Suprapubic skin (tissue), 4 donors: ENCODE measurements around the gene ARX. TPM values are rescaled to one million over a fixed set of nuclear protein-coding genes. Genes with fewer than 3 reads are reported as not detected.

ENCODE experiments used
- DNase-seq, 2 donors: peaks; one replicate each; pipeline ENCODE4 v3.0.0-alpha.2; 2019; ENCODE audit warnings: low spot score in 2 of 2
- H3K27ac ChIP-seq: fragments of 200-600 bp; sonication (generic); one replicate; pipeline ENCODE4 v1.5.1; 2019
- H3K27me3 ChIP-seq: fragments of 200-600 bp; sonication (generic); one replicate; pipeline ENCODE4 v1.5.1; 2019
- H3K36me3 ChIP-seq: fragments of 200-600 bp; sonication (generic); one replicate; pipeline ENCODE4 v1.5.1; 2019
- H3K4me1 ChIP-seq: fragments of 200-600 bp; sonication (generic); one replicate; pipeline ENCODE4 v1.5.1; 2019
- H3K4me3 ChIP-seq: fragments of 200-600 bp; sonication (generic); one replicate; pipeline ENCODE4 v1.5.1; 2019; ENCODE audit warnings: mild to moderate bottlenecking
- H3K9me3 ChIP-seq: fragments of 200-600 bp; sonication (generic); one replicate; pipeline ENCODE4 v1.5.1; 2019
- EP300 ChIP-seq: sonication (generic); formaldehyde crosslinking; IDR thresholded peaks from one replicate; pipeline ENCODE4 v1.6.1; 2017; ENCODE audit warnings: antibody characterized with exemption
- POLR2A ChIP-seq, 2 donors: fragments of 450-650 bp; IDR thresholded peaks; one replicate each; pipeline ENCODE4 v1.6.1; 2017; ENCODE audit warnings: antibody characterized with exemption in 2 of 2, mild to moderate bottlenecking in 2 of 2, moderate library complexity in 2 of 2
- POLR2AphosphoS5 ChIP-seq, 3 donors: sonication (generic); formaldehyde crosslinking; IDR thresholded peaks; one replicate each; pipeline ENCODE4 v1.6.1; 2017; ENCODE audit warnings: antibody characterized with exemption in 3 of 3
- WGBS: methylation state at CpG from one replicate; pipeline ENCODE4 v1.1.5; 2018; 5-methylcytosine and 5-hydroxymethylcytosine counted together
- total RNA-seq, 4 donors: library from RNA; depleted of rRNA; stranded (reverse); fragments of >200 nt; gene quantifications; one replicate each; pipeline ENCODE4 v1.1.0, GENCODE V29; 2016
- TF ChIP-seq, protein P1 (sequence below), 2 donors: fragments of 200-600 bp in 1 of 2; fragments of 450-650 bp in 1 of 2; sonication (generic) in 1 of 2; IDR thresholded peaks; one replicate each; pipeline ENCODE4 v1.5.1; 2016 to 2019; ENCODE audit warnings: antibody characterized with exemption in 2 of 2, mild to moderate bottlenecking in 1 of 2, moderate library complexity in 1 of 2

ARX gene
- total RNA-seq, 4 donors from 2014 or later: 0.15 TPM; not detected in 3

DNA sequence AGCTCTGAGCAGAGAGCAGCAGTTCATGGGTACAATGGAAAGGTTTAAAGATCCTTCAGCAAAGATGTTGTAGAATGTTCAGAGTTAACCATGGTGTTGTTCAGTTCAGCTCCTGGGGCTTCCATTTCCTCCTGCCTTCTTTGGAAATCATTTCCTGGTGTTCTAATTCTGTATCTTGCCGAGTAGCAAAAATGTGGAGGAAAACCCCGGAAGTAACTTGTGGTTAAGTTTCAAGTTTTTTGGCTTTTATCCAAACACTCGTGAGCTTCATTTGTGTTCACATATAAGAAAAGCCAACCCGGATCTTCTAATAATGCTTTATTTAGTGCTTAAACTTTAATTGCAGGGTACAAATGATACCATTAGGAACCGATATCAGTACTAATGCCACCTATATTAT, 33.6 kb upstream of the ARX start:
- H3K4me3 ChIP-seq: no peak overlapping the region
- H3K27ac ChIP-seq: no peak overlapping the region
- no peak for DNase-seq
- TF ChIP-seq EP300 (no peak), POLR2AphosphoS5 (IDR thresholded peaks at IDR 0.05) (no peak), POLR2A (IDR thresholded peaks at IDR 0.05) (no peak)
- TF ChIP-seq, protein P1, sequence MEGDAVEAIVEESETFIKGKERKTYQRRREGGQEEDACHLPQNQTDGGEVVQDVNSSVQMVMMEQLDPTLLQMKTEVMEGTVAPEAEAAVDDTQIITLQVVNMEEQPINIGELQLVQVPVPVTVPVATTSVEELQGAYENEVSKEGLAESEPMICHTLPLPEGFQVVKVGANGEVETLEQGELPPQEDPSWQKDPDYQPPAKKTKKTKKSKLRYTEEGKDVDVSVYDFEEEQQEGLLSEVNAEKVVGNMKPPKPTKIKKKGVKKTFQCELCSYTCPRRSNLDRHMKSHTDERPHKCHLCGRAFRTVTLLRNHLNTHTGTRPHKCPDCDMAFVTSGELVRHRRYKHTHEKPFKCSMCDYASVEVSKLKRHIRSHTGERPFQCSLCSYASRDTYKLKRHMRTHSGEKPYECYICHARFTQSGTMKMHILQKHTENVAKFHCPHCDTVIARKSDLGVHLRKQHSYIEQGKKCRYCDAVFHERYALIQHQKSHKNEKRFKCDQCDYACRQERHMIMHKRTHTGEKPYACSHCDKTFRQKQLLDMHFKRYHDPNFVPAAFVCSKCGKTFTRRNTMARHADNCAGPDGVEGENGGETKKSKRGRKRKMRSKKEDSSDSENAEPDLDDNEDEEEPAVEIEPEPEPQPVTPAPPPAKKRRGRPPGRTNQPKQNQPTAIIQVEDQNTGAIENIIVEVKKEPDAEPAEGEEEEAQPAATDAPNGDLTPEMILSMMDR (IDR thresholded peaks at IDR 0.05): no peak
- no peaks in the 10 kb centered on the region for H3K36me3 ChIP-seq
- H3K27me3 ChIP-seq: no peaks in the 10 kb centered on the region
- H3K4me1 ChIP-seq: no peaks in the 10 kb centered on the region
- no peaks in the 10 kb centered on the region for H3K9me3 ChIP-seq
- 37% methylated on average over 5 of the region's 5 CpGs for WGBS

DNA sequence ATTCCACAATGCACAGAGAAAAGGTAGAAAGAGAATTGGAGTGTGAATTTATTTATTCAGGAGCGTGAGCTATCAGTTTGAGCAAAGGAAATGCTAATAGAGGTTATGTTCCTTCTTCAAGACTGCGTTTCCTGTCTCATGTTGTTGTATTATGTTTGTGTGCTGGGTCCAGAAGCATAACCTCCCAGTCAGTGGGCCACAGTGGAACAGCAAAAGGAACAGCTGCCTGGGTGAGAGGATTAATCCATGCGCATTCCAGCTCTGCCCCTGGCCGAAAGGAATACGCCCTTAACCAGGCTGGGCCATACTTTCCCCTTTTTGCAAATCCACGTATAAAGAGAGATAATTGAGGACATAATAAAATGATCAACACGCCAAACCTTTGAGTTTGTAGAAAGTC, 32.4 kb upstream of the ARX start:
- no peak overlapping the region for H3K27ac ChIP-seq
- no peak overlapping the region for H3K4me3 ChIP-seq
- H3K9me3 ChIP-seq: no peaks in the 10 kb centered on the region
- H3K4me1 ChIP-seq: no peaks in the 10 kb centered on the region
- no peaks in the 10 kb centered on the region for H3K36me3 ChIP-seq
- H3K27me3 ChIP-seq: no peaks in the 10 kb centered on the region
- 74% methylated on average over 7 of the region's 7 CpGs for WGBS
- no peak for DNase-seq
- TF ChIP-seq POLR2AphosphoS5 (IDR thresholded peaks at IDR 0.05): no peak
- TF ChIP-seq EP300: no peak
- no peak for TF ChIP-seq POLR2A (IDR thresholded peaks at IDR 0.05)
- TF ChIP-seq, protein P1 (IDR thresholded peaks at IDR 0.05): no peak

DNA sequence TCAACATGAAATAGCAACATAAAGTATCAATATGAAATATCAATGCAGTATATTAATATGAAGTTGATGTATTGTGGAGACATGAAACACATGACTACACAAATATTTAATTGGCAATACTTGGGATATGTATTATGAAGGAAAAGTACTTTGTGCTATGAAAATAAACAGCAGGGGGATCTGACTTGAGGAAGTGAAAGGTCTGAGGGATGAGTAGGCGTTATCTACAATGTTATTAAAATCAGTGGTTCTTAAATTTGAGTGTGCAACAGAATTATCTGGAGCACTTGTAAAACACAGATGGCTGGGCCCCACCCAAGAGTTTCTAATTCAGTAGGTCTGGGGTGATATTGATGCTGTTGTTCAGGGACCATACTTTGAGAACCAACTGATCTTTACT, 27.4 kb upstream of the ARX start:
- H3K36me3 ChIP-seq: no peaks in the 10 kb centered on the region
- H3K27ac ChIP-seq: no peak overlapping the region
- no peaks in the 10 kb centered on the region for H3K27me3 ChIP-seq
- WGBS: 72% methylated on average over 1 of the region's 1 CpG
- no peaks in the 10 kb centered on the region for H3K4me1 ChIP-seq
- H3K4me3 ChIP-seq: no peak overlapping the region
- no peak for DNase-seq
- no peaks in the 10 kb centered on the region for H3K9me3 ChIP-seq
- no peak for TF ChIP-seq EP300
- TF ChIP-seq, protein P1 (IDR thresholded peaks at IDR 0.05): no peak
- TF ChIP-seq POLR2AphosphoS5 (IDR thresholded peaks at IDR 0.05): no peak
- TF ChIP-seq POLR2A (IDR thresholded peaks at IDR 0.05): no peak

DNA sequence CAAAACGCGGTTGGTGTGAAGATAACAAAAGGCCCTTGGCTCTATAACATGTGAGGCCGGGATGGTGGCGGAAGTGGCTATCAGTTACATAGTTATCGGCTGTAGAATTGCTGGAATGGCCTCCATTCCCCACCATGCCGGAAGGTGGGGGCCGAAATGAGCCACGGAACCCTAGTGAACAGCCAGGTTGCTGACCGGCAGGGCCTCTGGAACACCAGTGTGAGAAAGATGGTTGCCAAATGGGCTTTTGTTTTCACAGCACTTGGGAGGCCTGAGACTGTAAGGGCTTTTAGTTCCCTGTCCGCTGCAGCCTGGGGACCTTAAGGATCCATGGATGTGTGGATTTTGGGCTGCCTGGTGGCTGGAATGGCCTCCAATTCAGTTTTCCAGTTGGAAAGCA, 23.3 kb upstream of the ARX start:
- Histone ChIP-seq H3K4me3 (no peak overlapping the region), H3K27ac (no peak overlapping the region), H3K36me3 (no peaks in the 10 kb centered on the region), H3K27me3 (no peaks in the 10 kb centered on the region), H3K9me3 (no peaks in the 10 kb centered on the region), H3K4me1 (no peaks in the 10 kb centered on the region)
- WGBS: 87% methylated on average over 10 of the region's 10 CpGs
- no peak for DNase-seq
- no peak for TF ChIP-seq EP300
- no peak for TF ChIP-seq POLR2A (IDR thresholded peaks at IDR 0.05)
- no peak for TF ChIP-seq POLR2AphosphoS5 (IDR thresholded peaks at IDR 0.05)
- TF ChIP-seq, protein P1 (IDR thresholded peaks at IDR 0.05): no peak

DNA sequence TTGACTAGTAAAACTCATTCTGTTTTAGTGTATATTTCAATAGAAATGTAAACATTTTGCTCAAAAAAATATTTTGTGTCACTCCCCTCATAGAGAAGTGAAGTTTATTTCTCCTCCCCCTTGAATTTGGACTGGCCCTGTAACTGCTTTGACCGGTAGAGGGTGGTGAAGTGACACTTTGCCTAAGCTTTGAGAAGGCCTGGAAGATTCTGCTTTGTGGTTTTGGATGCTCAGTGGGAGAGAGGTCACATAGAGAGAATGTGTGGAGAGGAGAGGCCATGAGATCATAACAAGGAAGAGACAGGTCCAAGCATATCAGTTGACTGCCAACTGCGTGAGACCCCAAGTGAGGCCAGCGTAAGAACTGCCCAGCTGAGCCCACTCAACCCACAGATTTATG, 19.1 kb upstream of the ARX start:
- no peaks in the 10 kb centered on the region for H3K4me1 ChIP-seq
- H3K4me3 ChIP-seq: no peak overlapping the region
- 76% methylated on average over 3 of the region's 3 CpGs for WGBS
- no peak overlapping the region for H3K27ac ChIP-seq
- no peak for DNase-seq
- TF ChIP-seq EP300 (no peak), POLR2A (IDR thresholded peaks at IDR 0.05) (no peak)
- no peaks in the 10 kb centered on the region for H3K36me3 ChIP-seq
- H3K27me3 ChIP-seq: no peaks in the 10 kb centered on the region
- no peaks in the 10 kb centered on the region for H3K9me3 ChIP-seq

DNA sequence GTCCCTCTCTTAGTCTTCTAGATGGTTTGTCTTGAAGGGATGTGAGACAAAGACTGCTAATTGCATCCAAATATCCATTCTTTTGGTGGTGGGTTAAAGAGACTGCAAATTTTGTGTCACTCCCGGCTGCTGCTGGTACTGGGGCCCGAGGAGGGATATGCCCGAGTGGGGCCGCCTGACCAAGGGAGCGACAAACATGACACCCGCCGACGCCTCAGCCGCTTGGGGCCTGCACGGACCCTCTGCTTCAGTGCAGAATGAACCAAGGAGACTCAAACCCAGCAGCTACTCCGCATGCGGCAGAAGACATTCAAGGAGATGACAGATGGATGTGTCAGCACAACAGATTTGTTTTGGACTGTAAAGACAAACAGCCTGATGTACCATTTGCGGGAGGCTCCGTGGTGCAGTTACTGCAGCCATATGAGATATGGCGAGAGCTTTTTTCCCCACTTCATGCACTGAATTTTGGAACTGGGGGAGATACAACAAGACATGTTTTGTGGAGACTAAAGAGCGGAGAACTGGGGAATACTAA, 13.6 kb upstream of the ARX start:
- no peak overlapping the region for H3K4me3 ChIP-seq
- DNase-seq: no peak
- peaks cover 13% of the 10 kb centered on the region for H3K27me3 ChIP-seq
- no peaks in the 10 kb centered on the region for H3K36me3 ChIP-seq
- TF ChIP-seq POLR2AphosphoS5 (IDR thresholded peaks at IDR 0.05): no peak
- no peak for TF ChIP-seq POLR2A (IDR thresholded peaks at IDR 0.05)
- TF ChIP-seq, protein P1 (IDR thresholded peaks at IDR 0.05): no peak
- no peak for TF ChIP-seq EP300
- no peaks in the 10 kb centered on the region for H3K9me3 ChIP-seq
- no peaks in the 10 kb centered on the region for H3K4me1 ChIP-seq
- WGBS: 88% methylated on average over 16 of the region's 16 CpGs
- H3K27ac ChIP-seq: no peak overlapping the region
